OCI-LY3 (cell line): Measurements from ENCODE around the gene IGFBP3.

Experiments
- CTCF ChIP-seq: fragments of 200-600, 300-600 bp; sonication (generic); IDR thresholded peaks from 2 replicates; pipeline ENCODE4 v1.5.1; 2014; ENCODE audit warnings: antibody characterized with exemption, low read length, low read depth
- EZH2phosphoT487 ChIP-seq: fragments of 200-600 bp; shearing (Covaris generic); IDR thresholded peaks from 2 replicates; pipeline ENCODE4 v1.6.1; 2018; ENCODE audit warnings: antibody characterized with exemption, mixed run types, low read depth

GRCh38 chr7:45912972-45913371 is 8.1 kb downstream of the IGFBP3 start:
- TF ChIP-seq CTCF (no peak), EZH2phosphoT487 (no peak)
